KMS-11 (cell line): ENCODE data around the gene GKN2.

Source experiments
- H2AFZ ChIP-seq: fragments of 200-600 bp; sonication (generic); 2 replicates; pipeline ENCODE4 v1.6.1; 2016; ENCODE audit warnings: antibody characterized with exemption, mixed run types, low read depth
- H3K27ac ChIP-seq: fragments of 200-600 bp; sonication (generic); 2 replicates; pipeline ENCODE4 v1.6.1; 2016; ENCODE audit warnings: mild to moderate bottlenecking, mixed run types
- H3K27me3 ChIP-seq: fragments of 200-600 bp; sonication (generic); 2 replicates; pipeline ENCODE4 v1.6.1; 2017; ENCODE audit warnings: mild to moderate bottlenecking, low read depth, mixed run types, moderate library complexity; ENCODE audit not compliant: insufficient read depth
- H3K36me3 ChIP-seq: fragments of 200-600 bp; sonication (generic); 2 replicates; pipeline ENCODE4 v1.6.1; 2017; ENCODE audit warnings: mild to moderate bottlenecking, mixed run types; ENCODE audit not compliant: insufficient read depth
- H3K4me1 ChIP-seq: fragments of 200-600 bp; sonication (generic); 2 replicates; pipeline ENCODE4 v1.6.1; 2016; ENCODE audit warnings: mild to moderate bottlenecking, low read depth, mixed run types; ENCODE audit not compliant: poor library complexity, severe bottlenecking
- H3K4me2 ChIP-seq: fragments of 200-600 bp; sonication (generic); 2 replicates; pipeline ENCODE4 v1.7.0; 2016; ENCODE audit warnings: mild to moderate bottlenecking, mixed run types
- H3K4me3 ChIP-seq: fragments of 200-600 bp; sonication (generic); IDR thresholded peaks from 2 replicates; pipeline ENCODE4 v1.6.1; 2017; ENCODE audit warnings: low read depth, low read length, mixed read lengths; ENCODE audit not compliant: insufficient read depth
- H3K79me2 ChIP-seq: fragments of 200-600 bp; sonication (generic); 2 replicates; pipeline ENCODE4 v1.6.1; 2016; ENCODE audit warnings: low read depth, mixed run types; ENCODE audit not compliant: insufficient read depth
- H3K9ac ChIP-seq: fragments of 200-600 bp; sonication (generic); 2 replicates; pipeline ENCODE4 v1.6.1; 2016; ENCODE audit warnings: mild to moderate bottlenecking, mixed run types
- H4K20me1 ChIP-seq: fragments of 200-600 bp; sonication (generic); 2 replicates; pipeline ENCODE4 v1.6.1; 2016; ENCODE audit warnings: mild to moderate bottlenecking, mixed run types; ENCODE audit not compliant: insufficient read depth
- CTCF ChIP-seq: fragments of 200-600 bp; sonication (generic); conservative IDR thresholded peaks from 2 replicates; pipeline ENCODE4 v1.6.1; 2017; ENCODE audit warnings: low read depth, mild to moderate bottlenecking, antibody characterized with exemption, low read length, moderate library complexity, mixed read lengths

Gene GKN2

GRCh38 chr2:68994864-68995263 is 42.2 kb upstream of the GKN2 start:
- Histone ChIP-seq H3K36me3 (no peaks in the 10 kb centered on the region), H3K27ac (no peak overlapping the region), H3K4me1 (no peaks in the 10 kb centered on the region), H3K4me3 (no peak overlapping the region), H4K20me1 (no peaks in the 10 kb centered on the region), H3K79me2 (no peaks in the 10 kb centered on the region), H3K27me3 (no peaks in the 10 kb centered on the region), H3K4me2 (no peak overlapping the region), H3K9ac (no peak overlapping the region), H2AFZ (no peak overlapping the region)
- TF ChIP-seq CTCF: no peak

- Histone ChIP-seq H3K27ac (no peak overlapping the region), H3K9ac (no peak overlapping the region), H2AFZ (no peak overlapping the region), H3K4me2 (no peak overlapping the region), H3K27me3 (no peaks in the 10 kb centered on the region), H3K4me3 (no peak overlapping the region), H3K79me2 (no peaks in the 10 kb centered on the region), H4K20me1 (no peaks in the 10 kb centered on the region), H3K36me3 (no peaks in the 10 kb centered on the region), H3K4me1 (no peaks in the 10 kb centered on the region)
- no peak for TF ChIP-seq CTCF
Observed at GRCh38 chr2:68993660-68994059, 41.0 kb upstream of the GKN2 start.

- Histone ChIP-seq H2AFZ (no peak overlapping the region), H3K36me3 (no peaks in the 10 kb centered on the region), H4K20me1 (no peaks in the 10 kb centered on the region), H3K79me2 (no peaks in the 10 kb centered on the region), H3K4me2 (no peak overlapping the region), H3K4me3 (no peak overlapping the region), H3K27ac (no peak overlapping the region), H3K27me3 (no peaks in the 10 kb centered on the region), H3K9ac (no peak overlapping the region), H3K4me1 (no peaks in the 10 kb centered on the region)
- no peak for TF ChIP-seq CTCF
Observed at GRCh38 chr2:68992933-68993332, 40.2 kb upstream of the GKN2 start.

- Histone ChIP-seq H3K4me3 (no peak overlapping the region), H3K4me2 (no peak overlapping the region), H3K79me2 (no peaks in the 10 kb centered on the region), H3K27me3 (no peaks in the 10 kb centered on the region), H4K20me1 (no peaks in the 10 kb centered on the region), H2AFZ (no peak overlapping the region), H3K9ac (no peak overlapping the region), H3K4me1 (no peaks in the 10 kb centered on the region), H3K27ac (no peak overlapping the region), H3K36me3 (no peaks in the 10 kb centered on the region)
- TF ChIP-seq CTCF: no peak
Observed at GRCh38 chr2:68992341-68992740, 39.6 kb upstream of the GKN2 start.

- Histone ChIP-seq H3K9ac (no peak overlapping the region), H3K4me1 (no peaks in the 10 kb centered on the region), H3K27me3 (no peaks in the 10 kb centered on the region), H3K4me2 (no peak overlapping the region), H3K27ac (no peak overlapping the region), H2AFZ (no peak overlapping the region), H3K79me2 (no peaks in the 10 kb centered on the region), H4K20me1 (no peaks in the 10 kb centered on the region), H3K4me3 (no peak overlapping the region), H3K36me3 (no peaks in the 10 kb centered on the region)
- no peak for TF ChIP-seq CTCF
Observed at GRCh38 chr2:68989035-68989434, 36.3 kb upstream of the GKN2 start.
